HG02623 (cell line): ENCODE results near the gene IL1RL2.

Source experiments
- ATAC-seq: cut with Tn5 transposase; IDR thresholded peaks from one replicate; pipeline ENCODE4 v1.9.1; 2021; ENCODE audit warnings: moderate library complexity; ENCODE audit not compliant: unreplicated experiment

Gene IL1RL2

DNA sequence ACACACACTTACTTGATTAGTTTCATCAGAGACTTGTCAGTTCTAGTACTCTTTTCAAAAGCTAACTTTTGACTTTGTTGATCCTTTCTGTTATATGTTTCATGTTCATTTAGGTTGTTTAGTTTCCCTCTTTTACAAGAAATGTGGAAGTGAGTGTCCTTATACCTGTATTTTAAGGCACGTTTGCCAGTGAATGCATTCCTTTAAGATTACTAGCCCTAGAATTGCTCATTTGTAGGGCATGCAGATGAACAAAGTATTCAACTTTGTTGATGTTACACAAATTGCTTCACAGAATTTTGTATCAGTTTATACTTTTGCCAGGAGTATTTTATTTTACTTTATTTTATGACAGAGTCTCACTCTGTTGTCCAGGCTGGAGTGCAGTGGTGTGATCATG lies 6.3 kb downstream of the IL1RL2 start:
- ATAC-seq: no peak

GRCh38 chr2:102194609-102195268 lies 7.9 kb downstream of the IL1RL2 start:
- ATAC-seq: no peak

- ATAC-seq: no peak
Observed at GRCh38 chr2:102197389-102198137, 10.7 kb downstream of the IL1RL2 start.

DNA sequence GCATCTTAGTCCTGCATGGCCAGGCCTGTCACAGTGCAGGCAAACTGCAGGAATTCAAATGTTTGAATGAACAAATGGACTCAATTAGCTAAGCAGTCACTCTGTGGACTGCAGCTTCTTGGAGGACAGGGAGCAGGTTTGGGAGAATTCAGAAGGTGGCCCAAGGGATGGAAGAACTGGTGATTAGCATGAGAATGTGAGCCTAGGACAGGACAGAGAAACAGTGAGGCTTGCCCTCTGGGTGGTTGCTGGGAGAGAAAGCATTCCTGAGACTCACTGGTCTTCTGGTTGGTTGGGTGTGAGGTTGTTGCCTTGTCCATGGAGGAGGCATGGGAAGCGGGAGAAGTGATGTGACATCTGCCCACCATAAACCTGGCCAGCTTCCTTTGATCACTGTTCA lies 13.7 kb downstream of the IL1RL2 start:
- no peak for ATAC-seq

- no peak for ATAC-seq
Observed at GRCh38 chr2:102204638-102205037, 17.8 kb downstream of the IL1RL2 start.

DNA sequence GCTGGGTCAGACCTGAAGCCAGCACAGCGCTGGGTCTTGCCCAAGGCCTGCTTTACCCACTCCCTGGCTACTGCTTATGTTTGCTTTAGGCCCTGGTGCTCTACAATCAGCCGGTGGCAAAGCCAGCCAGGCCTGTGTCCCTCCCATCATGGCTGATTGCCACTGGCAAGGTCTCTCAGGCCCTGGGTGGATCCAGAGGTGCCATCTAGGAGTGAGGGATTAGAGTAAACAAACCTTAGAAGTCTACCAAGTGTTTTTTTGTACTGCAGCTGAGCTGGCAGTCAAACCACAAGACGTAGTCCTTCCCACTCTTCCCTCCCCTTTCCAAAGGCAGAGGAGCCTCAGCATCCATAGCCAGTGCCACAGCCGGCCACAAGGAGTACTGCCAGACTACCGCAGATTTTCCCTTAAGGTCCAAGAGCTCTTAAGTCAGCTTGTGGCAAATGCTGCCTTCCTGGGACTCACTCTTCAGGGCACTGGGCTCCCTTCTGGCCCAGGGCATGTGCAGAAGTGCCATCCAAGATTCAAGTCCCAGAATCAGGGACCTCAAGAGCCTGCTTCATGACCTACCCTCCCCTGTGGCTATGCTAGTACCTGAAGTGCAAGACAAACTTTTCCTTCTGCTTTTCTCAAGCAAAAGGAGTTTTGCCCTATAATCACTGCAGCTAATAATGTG lies 20.0 kb downstream of the IL1RL2 start:
- ATAC-seq: no peak

DNA sequence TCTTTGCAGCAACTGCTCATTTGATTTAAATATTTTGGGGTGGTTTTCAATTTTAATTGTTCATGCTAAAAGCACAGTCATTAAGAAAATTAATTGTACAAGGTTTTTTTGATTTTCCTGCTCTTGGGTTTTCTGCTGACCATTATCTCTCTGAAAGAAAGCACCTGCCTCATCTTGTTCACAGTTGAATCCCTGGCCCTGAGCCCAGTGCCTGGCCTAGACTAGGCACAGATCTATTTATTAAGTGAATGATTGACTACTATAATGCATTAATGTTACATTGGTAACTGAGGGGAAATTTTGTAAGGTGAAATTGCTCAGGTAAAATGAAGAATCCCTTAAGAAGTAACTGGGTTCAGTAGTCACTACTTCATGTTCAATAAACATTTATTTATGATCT lies 22.0 kb downstream of the IL1RL2 start:
- ATAC-seq: no peak

GRCh38 chr2:102209474-102209873 lies 22.7 kb downstream of the IL1RL2 start:
- ATAC-seq: no peak

DNA sequence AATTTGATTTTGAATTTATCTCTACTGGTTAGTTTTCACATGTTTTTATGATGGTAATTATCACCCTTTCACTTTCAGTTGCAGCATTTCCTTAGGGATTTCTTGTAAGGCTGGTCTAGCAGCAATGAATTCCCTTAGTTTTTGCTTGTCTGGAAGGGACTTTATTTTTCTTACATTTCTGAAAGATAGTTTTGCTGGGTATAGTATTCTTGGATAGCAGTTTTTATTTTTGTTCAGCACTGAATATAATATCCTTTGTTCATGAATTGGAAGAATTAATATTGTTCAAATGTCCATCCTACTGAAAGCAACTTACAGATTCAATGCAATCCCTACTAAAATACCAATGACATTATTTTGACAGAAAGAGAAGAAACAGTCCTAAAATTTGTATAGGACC lies 30.2 kb downstream of the IL1RL2 start:
- ATAC-seq: no peak

DNA sequence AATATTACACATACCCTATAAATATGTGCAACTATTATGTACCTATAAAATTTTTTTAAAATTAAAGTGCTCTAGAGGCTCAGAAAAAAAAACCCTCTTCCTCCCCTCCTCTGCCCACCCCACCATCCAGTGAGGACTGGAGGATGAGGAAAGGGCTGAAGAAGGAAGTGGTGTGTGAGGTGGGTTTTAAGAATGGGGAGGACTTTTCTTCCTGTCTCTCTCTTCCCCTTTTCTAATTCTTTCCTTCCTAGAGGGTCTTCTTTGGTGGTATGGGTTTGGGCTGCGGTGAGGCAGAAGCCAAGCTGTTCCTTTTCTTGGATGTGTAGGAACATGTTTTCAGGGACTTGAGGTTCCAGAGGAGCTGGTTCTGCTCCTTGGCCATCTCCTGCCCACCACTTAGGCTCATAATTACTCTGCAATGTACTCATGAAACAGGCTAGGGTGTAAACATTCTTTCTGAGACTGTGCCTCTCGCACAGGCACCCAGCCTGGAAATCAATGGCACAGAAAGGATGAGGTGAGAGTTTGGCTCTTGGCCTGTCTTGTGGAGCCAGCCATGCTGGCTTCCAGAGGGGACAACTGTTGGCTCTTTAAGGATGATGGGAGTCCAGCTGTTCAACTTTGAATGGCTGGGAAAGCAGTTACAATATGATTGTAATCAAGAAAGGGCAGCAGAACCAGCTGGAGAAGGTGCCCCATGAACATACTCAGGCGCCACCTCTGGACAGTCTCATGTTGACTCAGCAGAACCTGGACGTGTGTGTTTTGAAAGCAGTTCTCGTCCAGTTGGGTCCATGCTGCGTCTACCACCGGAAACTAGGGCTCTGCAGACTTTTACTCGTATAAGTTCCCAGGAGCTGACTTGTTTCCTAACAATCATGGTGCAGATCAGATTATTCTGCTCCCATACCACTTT lies 38.3 kb downstream of the IL1RL2 start:
- no peak for ATAC-seq

DNA sequence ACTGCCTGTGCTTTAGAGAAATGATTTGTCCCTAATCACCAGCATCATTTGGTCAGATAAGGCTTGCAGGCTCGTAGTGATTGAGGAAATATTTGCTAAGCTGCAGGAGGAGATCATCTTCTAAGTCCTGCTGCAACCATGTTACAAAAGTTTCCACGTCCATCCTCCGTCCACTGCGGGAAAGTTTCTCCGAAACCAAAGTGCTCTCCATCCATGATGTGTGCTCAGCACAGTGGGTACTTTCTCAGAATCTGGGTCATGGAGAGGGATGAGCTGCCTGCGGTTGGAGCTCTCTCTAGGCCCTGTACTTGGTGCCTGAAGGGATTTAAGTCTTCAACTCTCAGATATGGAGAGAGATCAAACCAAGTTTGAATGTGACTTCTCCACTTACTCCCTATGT lies 39.3 kb downstream of the IL1RL2 start:
- ATAC-seq: no peak

DNA sequence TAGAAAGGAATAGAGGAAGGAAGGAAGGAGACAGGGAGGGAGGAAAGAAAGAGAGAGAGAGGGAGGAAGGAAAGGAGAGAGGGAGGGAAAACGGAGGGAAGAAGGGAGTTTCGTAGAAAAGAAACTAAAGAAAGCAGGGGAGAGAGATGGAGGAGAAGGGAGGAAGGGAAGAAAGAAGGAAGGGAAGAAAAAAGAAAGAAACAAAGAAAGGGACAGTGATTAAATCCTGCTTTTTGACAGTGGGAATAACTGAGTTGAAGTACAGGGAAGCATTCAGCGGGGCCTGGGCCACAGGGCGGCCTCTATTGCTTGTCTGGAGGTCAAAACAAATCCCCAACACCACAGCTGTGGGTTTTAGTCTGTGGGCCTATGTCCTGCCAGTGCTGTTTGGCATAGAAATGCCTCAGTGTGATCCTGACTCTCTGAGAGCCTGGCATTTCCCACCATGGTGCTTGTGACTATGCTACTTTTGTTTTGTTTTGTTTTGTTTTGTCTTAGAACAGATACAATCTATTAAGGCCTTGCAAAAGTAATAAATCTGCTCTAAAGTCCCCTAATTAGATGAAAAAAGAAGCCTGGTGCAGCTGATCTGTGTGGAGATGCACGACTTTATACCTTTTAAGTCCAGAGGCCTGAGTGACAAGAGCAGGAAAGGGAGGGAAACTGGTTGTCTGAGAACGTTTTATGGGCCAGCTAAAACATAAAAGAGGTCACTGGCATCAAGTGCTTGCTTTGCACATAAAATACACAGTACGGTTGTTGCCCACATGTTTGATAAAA lies 40.0 kb downstream of the IL1RL2 start:
- ATAC-seq: no peak

DNA sequence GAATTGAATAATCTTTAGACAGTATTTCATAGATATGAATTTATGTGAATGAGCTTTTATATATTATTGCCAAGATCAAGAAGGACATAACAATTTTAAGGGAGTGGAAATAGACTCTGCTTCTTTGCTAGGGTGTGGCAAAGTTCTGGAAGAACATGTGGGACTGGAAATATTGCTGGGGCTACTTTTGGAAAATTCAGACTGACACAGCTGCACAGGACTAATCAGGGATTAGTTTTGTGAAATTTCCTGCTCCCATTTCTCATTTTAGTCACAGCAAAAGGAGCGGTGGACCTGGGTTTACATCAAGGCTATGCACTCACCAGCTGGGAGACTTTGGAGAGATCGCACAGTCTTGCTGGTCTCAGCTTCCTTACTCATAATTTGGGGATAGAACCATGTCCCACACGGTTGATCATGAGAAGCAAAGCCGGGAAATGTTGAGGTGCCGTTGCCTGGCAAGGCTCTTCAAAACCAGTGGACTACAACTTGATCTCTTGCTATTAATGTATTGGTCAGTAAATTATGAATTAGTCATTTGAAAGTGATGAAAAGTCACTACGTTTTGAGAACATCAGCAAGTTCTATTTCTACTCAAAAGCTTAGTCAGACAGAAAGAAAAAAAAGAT lies 42.4 kb downstream of the IL1RL2 start:
- ATAC-seq: no peak

DNA sequence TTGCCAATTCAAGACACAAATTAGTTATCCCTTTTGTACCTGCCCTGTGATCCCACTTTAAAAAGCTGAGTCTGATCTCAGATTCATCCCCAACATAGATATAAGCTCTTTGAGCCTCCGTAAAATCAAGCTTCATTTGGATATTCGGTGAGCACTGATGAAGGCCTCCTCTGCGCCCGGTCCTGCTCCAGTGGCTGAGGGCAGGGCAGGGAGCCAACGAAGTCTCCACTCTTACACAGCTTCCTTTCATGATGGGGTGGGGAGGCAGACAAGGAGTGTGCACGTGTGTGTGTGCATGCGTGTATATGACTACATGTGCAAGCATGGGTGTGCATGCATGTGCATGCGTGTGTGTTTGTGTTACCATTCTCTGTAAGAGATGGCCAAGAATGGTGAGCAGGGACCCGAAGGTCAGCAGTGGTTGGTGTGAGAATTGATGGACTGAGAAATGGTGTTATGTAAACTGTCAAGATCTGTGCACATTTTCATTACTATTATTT lies 43.6 kb downstream of the IL1RL2 start:
- ATAC-seq: no peak

GRCh38 chr2:102233132-102233884 lies 46.5 kb downstream of the IL1RL2 start:
- ATAC-seq: no peak

DNA sequence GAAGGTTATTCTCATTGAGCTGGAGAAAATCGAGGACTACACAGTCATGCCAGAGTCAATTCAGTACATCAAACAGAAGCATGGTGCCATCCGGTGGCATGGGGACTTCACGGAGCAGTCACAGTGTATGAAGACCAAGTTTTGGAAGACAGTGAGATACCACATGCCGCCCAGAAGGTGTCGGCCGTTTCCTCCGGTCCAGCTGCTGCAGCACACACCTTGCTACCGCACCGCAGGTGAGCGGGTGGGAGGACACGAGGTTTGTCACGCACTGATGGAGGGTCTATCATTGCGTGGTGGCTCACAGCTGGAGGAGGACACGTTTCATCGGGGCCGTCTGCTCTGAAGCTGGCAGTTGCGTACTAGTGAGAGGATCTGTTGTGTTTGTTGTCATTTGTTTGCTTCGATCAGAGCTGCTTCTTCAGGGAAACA lies 48.2 kb downstream of the IL1RL2 start:
- ATAC-seq: no peak

- ATAC-seq: no peak
Observed at GRCh38 chr2:102235491-102235890, 48.7 kb downstream of the IL1RL2 start.

- no peak for ATAC-seq
Observed at GRCh38 chr2:102236132-102236531, 49.3 kb downstream of the IL1RL2 start.

- no peak for ATAC-seq
Observed at GRCh38 chr2:102237176-102237575, 50.4 kb downstream of the IL1RL2 start.
